HL-60/S4 (cell line): Measurements from ENCODE around the gene ARRB2.

ENCODE experiments used
- in situ Hi-C: fragments of 300-500 bp; cut with MboI; formaldehyde crosslinking; loops from 2 replicates; pipeline ENCODE4 v1.14.3; 2022; ENCODE audit warnings: low sequenced_read_pairs

Gene ARRB2

DNA sequence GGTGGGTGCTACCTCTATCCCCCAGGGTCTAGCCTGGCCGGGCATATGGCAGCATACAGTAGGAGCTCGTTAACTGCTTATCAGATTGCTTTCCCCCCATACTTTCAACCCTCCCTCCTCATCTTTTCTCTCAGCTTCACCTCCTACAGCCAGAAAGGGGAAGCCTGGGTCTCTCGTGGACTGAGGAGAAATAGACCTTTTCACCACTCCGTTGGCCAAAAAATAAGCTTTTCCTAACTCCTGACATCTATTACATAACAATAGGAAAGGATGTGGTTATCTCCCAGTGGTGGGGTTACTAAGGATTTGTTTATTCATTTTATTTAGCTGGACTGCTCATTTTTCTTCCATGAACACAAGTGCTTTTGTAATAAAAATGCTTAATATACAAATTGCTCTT, 38.3 kb downstream of the ARRB2 start:
- in situ Hi-C loops: no loop called here

- in situ Hi-C loops: no loop called here
These were observed 40.2 kb downstream of the ARRB2 start for GRCh38 chr17:4750606-4751005.

DNA sequence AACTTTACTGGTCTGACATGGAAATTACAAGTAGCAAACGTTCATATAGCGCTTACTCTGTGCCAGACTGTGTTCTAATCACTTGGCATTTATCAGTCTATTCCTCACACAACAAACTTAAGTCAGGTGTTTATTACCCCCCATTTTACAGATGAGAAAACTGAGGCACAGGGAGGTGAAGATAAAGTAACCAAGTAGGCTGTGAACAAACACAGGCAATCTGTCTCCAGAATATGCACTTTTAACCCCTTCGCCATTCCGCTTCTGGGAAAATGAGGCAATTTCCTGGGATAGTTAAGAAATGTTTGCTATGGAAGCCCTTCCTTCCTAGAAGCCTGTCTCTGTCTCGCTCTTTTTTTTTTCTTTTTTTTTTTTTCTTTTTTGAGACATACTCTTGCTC, 41.5 kb downstream of the ARRB2 start:
- in situ Hi-C loops: no loop called here

- in situ Hi-C loops: no loop called here
These were observed 43.0 kb downstream of the ARRB2 start for GRCh38 chr17:4753392-4753791.

- in situ Hi-C loops: no loop called here
These were observed 49.4 kb downstream of the ARRB2 start for GRCh38 chr17:4759776-4760236.

- in situ Hi-C loops: no loop called here
These were observed 54.2 kb downstream of the ARRB2 start for GRCh38 chr17:4764595-4764994.

DNA sequence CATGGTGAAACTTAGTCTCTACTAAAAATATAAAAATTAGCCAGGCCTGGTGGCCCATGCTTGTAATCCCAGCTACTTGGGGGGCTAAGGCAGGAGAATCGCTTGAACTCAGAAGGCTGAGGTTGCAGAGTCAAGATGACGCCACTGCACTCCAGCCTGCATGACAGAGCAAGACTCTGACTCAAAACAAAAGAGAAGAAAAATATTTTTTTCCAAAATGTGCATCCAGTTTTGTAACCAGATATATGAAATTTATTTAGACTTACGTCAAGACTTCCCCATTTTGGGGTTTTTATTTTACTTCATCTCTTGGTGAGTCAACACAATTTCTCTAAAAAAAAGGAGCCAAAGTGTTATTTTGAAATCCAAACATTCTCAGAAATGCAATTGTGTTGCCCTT, 55.8 kb downstream of the ARRB2 start:
- in situ Hi-C loops: no loop called here

DNA sequence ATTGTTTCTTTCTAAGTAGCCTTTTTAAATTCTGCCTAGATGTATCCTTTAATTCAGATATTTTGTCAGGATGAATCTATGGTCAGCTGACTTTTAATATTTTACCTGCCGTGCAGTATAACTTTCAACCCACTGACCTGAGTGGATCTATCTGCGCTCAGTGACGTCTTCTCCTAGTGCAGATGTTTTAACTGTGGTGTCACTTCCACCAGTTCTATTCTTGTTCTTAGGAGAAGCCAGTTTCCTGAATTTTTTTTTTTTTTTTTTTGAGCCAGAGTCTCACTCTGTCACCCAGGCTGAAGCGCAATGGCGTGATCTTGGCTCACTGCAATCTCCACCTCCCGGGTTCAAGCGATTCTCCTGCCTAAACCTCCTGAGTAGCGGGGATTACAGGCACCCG, 56.3 kb downstream of the ARRB2 start:
- in situ Hi-C loops: no loop called here

GRCh38 chr17:4768298-4768697, 57.9 kb downstream of the ARRB2 start:
- in situ Hi-C loops: no loop called here

GRCh38 chr17:4769628-4770027, 59.2 kb downstream of the ARRB2 start:
- in situ Hi-C loops: no loop called here
